Measurements from ENCODE around the gene EIF2AK2. TPM values are rescaled to one million over a fixed set of nuclear protein-coding genes. Genes with fewer than 3 reads are reported as not detected.
"Not testable (repeated sequence)": the region's sequence is repeated elsewhere in the genome, so short reads cannot be mapped to it uniquely, and the experiment has no call there.

The EIF2AK2 gene
- 18.6 TPM for polyA plus RNA-seq (ENCODE audit: insufficient read length)

DNA sequence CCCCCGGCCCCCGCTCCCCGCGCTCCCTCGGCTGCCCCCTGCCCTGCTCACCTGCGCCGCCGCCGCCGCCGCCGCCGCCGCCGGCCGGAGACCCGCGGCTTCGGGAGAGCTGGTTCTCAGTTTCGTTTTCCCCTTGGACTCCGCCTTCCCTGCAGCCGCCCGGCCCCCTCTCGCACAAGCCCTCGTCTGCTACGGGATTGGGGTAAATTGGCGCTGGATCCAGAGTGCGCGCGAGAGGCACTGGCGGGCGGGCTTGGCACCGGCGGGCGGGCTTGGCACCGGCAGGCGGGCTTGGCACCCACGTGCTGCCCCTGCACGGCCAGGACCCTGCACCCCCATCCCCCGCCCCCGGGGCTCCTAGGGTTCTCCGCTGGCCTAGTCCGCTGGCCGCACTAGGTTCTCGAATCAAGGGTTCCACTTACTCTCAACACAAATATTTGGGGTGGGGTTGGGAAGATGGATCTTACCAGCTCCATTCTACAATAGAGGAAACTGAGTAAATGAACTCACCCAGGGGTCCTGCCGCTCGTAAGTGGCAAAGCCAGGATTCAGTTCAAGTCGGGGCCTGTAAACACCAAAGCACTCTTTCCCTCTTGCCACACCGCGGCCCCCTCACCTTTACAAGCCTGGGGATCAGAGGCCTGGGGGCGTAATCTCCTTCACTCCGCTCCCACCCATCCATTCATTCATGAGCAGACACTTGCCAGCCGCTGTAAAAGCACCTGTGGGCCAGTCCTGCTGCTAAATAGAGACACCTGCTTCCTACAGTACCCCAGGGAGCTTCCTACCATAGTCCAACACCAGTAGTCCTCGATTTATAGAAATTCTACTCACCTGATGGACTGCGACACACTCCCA lies at the start of gene EIF2AK2:
Gene EIF2AK2, minus strand, starts transcription at position 124 of the 858 bp plus-strand sequence. CDS start 9,174 bp downstream, outside the sequence.
- peak; percentile 48 for DNase-seq (ENCODE audit: low read depth)

- no peak for DNase-seq (ENCODE audit: low read depth)
Measured at GRCh38 chr2:37205689-37206341, 49.0 kb upstream of the EIF2AK2 start.

GRCh38 chr2:37205071-37205661 lies 48.4 kb upstream of the EIF2AK2 start:
- not testable (repeated sequence) for DNase-seq (ENCODE audit: low read depth)

GRCh38 chr2:37203708-37204107 lies 46.9 kb upstream of the EIF2AK2 start:
- no peak for DNase-seq (ENCODE audit: low read depth)

DNA sequence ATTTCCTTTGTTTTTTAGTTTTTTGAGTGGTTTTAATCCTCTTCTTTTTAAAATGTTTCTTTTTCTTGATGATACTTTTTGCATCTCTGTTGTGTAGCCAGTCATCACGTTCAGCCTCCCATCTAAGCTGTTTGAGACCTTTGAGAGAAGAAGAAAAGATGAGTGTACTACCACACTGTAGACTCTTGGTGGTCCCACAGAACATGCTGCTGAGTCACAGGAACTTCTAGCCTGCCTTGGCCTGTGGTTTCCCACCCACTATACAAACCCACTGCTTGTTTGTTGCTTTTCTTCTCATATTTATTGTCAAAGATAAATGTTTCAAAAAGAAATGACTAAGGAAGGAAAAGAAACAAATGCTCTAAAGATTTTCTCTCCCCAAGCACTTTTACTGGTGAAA lies 45.0 kb upstream of the EIF2AK2 start:
- DNase-seq (ENCODE audit: low read depth): no peak

GRCh38 chr2:37201208-37201607 lies 44.4 kb upstream of the EIF2AK2 start:
- no peak for DNase-seq (ENCODE audit: low read depth)

- no peak for DNase-seq (ENCODE audit: low read depth)
Measured at GRCh38 chr2:37198681-37199065, 41.9 kb upstream of the EIF2AK2 start.

DNA sequence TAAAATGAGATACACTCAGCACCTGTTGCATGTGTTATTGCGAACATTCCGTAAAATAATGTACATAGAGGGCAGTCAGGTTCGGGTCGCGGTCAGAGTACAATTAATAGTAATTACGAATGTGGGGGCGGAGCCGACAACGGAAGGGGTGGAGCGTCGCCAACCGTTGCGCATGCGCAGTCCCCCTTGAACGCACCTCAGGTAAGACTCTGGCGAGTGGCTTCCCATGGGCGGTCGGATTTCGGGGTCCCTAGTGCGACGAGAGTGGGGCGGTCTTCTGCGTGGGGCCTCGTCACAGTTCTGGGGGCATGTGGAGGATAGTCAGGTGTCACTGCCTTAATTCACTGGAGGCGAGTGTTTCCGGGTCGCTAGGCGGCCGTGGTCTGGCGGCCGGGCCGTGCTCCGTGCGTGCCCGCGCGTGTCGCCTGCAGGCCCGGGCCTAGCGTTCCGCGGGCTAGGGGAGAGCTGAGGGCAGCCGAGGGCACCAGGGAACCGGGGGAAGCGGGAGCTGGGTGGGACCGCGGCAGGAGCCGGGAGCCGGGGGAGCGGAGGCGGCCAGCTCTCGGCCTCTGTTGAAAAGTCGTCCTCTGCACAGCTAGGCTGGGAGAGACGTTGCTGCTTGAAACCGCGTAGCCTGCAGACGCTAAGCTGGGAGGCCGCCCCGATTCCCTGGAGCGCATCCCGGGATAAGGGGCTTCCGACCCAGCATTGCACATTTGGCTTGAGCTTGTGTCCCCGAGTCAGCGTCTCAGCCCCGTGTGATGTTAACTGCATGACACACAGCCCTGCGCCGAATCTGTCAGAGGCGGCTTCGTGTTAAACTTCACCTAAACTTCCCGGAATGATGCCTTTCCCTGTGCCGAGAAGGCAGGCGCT lies 39.8 kb upstream of the EIF2AK2 start, which contains the start of gene CEBPZOS:
Gene CEBPZOS, plus strand, starts transcription at position 177 of the 876 bp plus-strand sequence. CDS start 3,209 bp downstream, outside the sequence.
- no peak for DNase-seq (ENCODE audit: low read depth)

- not testable (repeated sequence) for DNase-seq (ENCODE audit: low read depth)
Measured at GRCh38 chr2:37195862-37196319, 39.1 kb upstream of the EIF2AK2 start.

DNA sequence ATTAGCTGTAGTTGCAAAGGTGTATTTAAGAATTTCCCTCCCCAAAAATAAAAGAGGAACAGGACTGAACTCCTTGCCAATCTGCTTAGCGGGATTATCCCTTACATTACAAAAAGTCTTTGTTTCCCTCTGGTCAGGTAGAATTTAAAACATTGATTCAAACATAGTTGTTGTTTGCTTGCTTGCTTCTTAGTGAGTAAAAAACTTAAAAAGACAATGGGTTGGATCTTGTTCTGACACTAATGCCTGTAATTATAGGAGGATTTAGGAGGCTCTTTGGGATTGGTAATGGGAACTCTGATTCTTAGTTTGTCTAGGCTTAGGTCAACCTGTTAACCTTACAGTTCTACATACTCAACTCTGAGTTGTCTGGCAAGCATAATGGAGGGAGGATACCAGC lies 35.8 kb upstream of the EIF2AK2 start:
- DNase-seq (ENCODE audit: low read depth): no peak

DNA sequence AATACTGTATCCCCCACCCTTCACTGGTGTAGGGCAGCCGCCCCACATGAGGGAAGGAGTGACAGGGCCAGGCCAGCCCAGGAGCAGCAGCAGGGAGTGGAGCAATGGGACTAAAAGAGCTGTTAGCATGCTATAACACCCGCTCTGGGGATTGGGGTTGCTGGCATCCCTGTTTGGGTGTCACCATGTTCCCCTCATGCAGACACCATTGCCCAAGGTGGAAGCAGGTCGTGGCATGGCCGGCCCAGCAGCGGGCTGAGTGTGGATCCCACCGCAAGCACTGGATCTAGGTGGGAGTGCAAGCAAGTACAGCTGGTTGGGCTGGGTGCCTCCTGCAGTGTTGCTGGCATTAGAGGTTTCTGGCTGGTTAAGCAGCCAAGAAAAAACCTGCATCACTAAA lies 35.0 kb upstream of the EIF2AK2 start:
- DNase-seq (ENCODE audit: low read depth): no peak

GRCh38 chr2:37191253-37191652 lies 34.5 kb upstream of the EIF2AK2 start:
- no peak for DNase-seq (ENCODE audit: low read depth)

GRCh38 chr2:37190290-37190689 lies 33.5 kb upstream of the EIF2AK2 start:
- DNase-seq (ENCODE audit: low read depth): no peak

- DNase-seq (ENCODE audit: low read depth): no peak
Measured at GRCh38 chr2:37189452-37190153, 32.8 kb upstream of the EIF2AK2 start.

- no peak for DNase-seq (ENCODE audit: low read depth)
Measured at GRCh38 chr2:37188570-37188969, 31.8 kb upstream of the EIF2AK2 start, which contains the start of gene SULT6B1. Gene SULT6B1 (minus strand): TSS chr2:37188670. CDS start chr2:37188640, 30 bp downstream.

DNA sequence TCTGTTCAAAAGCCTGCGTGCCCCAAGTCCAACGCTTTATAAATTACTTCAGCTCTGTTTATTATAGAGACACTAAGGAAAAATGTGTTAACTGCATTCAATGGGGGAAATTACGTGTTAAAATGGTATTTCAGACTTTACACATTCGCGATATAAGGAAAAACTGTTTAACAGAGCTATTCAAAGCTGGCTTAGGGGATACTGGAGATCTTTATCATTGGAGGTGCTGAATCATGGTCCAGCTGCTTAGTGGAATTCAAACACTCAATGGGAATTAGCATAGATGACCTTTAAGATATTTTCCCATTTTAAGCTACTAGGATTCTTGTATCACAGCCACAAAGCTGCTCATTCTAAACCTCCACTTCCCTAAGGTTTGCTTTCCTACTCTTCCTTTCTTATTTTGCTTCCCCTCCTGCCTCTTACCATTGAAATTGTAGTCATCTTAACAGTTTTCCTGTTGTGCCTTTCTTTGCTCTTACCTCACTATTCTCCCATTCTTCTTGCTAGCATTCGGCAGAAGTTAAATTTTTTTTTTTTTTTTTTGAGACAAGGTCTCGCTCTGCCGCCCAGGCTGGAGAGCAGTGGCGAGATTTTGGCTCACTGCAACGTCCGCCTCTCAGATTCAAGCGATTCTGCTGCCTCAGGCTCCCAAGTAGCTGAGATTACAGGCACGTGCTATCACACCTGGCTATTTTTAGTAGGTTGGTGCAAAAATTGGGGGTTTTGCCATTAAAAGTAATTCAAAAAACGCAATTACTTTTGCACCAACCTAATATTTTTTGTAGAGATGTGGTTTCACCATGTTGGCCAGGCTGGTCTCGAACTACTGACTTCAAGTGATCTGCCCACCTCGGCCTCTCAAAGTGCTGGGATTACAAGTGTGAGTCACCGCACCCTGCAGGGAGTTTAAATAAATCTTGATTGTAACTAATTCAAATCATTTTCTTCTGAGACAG lies 25.2 kb upstream of the EIF2AK2 start:
- no peak for DNase-seq (ENCODE audit: low read depth)

GRCh38 chr2:37180640-37181039 lies 23.9 kb upstream of the EIF2AK2 start:
- no peak for DNase-seq (ENCODE audit: low read depth)

GRCh38 chr2:37180006-37180639 lies 23.3 kb upstream of the EIF2AK2 start:
- DNase-seq (ENCODE audit: low read depth): no peak

GRCh38 chr2:37173741-37174140 lies 17.0 kb upstream of the EIF2AK2 start:
- no peak for DNase-seq (ENCODE audit: low read depth)

Data from forelimb muscle (tissue), 1 donor.